Left forelimb (tissue), 1 donor: ENCODE measurements around the gene NEK1.
"Not testable (repeated sequence)": the region's sequence is repeated elsewhere in the genome, so short reads cannot be mapped to it uniquely, and the experiment has no call there.

ENCODE experiments used
- DNase-seq: peaks from one replicate; pipeline ENCODE4 v3.0.0-alpha.2; 2018; ENCODE audit warnings: low spot score

NEK1 gene

DNA sequence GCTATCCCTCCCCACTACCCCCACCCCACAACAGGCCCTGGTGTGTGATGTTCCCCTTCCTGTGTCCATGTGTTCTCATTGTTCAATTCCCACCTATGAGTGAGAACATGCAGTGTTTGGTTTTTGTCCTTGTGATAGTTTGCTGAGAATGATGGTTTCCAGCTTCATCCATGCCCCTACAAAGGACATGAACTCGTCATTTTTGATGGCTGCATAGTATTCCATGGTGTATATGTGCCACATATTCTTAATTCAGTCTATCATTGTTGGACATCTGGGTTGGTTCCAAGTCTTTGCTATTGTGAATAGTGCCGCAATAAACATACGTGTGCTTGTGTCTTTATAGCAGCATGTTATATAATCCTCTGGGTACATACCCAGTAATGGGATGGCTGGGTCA, 118.1 kb downstream of the NEK1 start:
- not testable (repeated sequence) for DNase-seq

GRCh38 chr4:169493164-169493524, 119.2 kb downstream of the NEK1 start:
- DNase-seq = no peak

DNA sequence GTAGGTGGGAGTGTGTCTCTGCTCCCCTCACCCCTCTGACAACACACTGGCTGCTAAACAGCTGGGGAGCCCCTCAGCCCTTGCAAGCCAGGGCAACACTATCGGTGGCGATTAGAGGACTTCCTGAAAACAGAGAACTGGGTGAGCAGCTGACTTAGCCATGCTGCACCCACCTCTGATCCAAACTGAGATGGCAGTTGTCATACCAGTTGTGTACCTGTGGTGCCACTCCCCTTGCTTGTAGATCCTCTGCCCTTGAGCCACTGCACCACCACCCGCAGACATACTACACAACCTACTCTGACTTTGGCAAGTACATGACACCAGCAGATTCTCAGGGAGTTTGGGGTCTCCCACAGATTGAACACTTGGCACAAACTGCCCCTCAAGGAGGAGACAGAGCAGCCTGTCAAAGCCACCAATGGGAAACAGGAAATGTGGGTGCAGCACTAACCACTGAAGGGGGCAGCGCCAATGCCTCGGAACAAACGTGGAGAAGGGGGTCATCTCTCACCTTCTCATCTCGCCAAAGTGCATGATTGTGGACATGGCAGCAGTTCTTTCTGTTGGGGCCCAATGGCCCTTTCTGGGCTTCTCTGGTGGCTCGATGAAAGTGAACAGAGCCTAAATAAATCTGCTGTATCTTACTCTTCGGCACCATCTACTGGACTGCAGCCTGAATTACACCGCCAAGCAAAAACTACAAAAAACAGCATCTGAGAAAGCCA, 119.8 kb downstream of the NEK1 start:
- no peak for DNase-seq

DNA sequence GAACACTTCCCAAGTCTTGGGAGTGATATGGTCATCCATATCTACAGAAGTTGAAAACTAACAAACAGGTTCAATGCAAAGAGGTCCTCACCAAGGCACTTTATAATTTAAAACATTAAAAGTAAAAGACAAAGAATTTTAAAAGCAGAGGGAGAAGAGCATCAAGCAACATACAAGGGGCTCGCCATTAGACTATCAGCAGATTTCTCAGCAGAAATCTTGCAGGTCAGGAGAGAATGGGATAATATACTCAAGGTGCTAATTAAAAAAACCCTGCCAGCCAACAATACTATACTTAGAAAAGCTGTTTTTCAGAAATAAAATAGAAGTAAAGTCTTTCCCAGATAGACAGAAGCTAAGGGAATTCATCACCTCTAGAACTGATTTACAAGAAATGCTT, 121.2 kb downstream of the NEK1 start:
- no peak for DNase-seq

- DNase-seq = no peak
These were observed 123.1 kb downstream of the NEK1 start for GRCh38 chr4:169489306-169489705.

DNA sequence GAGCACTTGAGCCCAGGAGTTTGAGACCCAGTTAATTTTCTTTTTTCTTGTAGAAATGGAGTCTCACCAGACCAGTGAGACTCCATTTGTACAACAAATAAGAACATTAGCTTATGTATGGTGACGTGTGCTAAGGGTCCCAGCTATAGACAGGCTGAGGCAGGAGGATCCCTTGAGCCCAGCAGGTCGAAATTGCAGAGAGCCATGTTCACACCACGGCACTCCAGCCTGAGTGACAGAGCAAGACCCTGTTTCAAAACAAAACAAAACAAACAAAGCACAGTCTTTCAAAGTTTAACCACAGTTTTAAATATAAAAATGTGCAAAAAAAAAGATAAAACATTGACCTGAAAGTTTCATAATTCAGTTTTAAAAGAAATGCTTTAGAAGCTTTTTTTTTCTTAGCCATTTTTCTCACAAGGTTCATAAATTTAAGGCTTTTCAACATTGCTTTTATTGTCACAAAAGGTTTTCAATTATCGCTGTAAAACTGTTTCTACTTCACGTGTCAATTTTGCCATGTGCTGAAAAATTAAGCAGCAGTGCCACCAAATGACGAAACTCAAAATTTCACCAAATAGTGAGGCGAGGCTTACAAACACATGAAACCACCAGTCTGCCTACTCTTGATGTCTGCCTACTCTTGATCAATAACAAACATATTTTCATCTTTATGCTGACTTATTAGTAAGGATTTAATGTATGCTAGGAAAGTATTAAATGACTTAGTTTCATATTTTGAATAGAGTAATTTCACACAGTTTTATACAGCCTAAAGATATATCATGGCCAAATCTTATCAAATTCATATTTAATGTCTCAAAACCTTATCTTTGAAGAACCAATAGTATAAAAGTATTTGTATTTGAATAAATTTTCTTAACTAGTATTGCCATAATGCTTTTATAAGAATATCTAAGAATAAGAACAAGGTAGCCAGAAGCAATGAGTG, 126.3 kb downstream of the NEK1 start:
- no peak for DNase-seq

- no peak for DNase-seq
These were observed 127.3 kb downstream of the NEK1 start for GRCh38 chr4:169485086-169485485.

DNA sequence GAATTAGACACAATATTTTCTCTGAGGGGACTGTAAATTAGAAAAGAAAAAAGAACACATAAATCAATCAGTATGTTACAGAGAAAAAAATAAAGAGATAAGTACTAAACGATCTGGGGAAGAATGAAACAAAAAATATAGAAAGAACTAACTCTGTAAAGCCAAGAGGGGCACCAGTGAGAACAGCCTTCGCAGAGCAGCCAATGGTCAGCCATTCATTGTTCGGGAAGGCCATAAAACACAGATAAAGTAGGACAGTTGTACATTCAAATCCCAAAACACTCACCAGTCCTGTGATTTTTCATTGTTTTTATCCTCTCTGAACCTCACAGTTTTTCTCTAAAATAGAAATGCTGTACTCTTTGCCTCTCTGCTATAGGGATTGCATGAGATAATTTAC, 127.9 kb downstream of the NEK1 start:
- DNase-seq = no peak

GRCh38 chr4:169464080-169464479, 148.3 kb downstream of the NEK1 start:
- DNase-seq = no peak

DNA sequence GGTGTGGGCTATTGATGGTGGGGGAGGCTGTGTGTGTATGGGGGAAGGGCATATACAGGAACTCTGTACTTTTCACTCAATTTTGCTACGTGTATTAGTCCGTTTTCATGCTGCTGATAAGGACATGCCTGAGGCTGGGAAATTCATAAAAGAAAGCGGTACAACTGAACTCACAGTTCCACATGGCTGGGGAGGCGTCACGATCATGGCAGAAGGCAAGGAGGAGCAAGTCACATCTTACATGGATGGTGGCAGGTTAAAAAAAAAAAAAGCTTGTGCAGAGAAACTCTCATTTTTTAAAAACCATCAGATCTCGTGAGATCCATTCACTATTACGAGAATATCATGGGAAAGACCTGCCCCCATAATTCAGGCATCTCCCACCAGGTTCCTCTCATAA, 152.3 kb downstream of the NEK1 start:
- DNase-seq = no peak

GRCh38 chr4:169458575-169458974, 153.8 kb downstream of the NEK1 start:
- no peak for DNase-seq

- DNase-seq = not testable (repeated sequence)
These were observed 159.7 kb downstream of the NEK1 start for GRCh38 chr4:169452644-169453043.

DNA sequence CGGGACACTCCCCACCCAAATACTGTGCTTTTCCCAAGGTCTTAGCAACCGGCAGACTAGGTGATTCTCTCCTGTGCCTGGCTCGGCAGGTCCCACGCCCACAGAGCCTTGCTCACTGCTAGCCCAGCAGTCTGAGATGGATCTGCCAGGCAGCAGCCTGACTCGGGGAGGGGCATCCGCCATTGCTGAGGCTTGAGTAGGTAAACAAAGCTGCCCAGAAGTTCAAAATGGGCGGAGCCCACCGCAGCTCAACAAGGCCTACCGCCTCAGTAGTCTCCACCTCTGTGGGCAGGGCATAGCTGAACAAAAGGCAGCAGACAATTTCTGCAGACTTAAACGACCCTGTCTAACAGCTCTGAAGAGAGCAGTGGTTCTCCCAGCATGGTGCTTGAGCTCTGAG, 163.4 kb downstream of the NEK1 start:
- not testable (repeated sequence) for DNase-seq

- no peak for DNase-seq
These were observed 165.6 kb downstream of the NEK1 start for GRCh38 chr4:169446824-169447223.

GRCh38 chr4:169443748-169444147, 168.6 kb downstream of the NEK1 start:
- DNase-seq = no peak

DNA sequence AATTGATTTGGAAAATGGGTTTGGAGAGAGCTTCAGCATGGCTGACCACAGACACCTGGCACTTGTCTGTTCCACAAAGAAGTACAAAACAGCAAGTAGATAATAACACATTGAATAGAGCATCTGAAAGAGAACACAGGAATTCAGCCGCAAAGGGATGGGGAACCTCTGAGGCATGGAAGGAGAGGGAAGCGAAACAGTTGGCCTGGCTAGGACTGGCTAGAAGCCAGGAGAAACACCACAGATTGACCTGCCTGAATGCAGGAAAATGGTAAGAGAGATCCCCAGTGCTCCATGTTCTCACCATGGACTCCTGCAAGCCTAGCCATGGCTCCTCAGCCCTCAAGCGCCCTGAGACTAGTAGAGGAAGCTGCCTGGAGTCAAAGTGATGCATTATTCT, 171.9 kb downstream of the NEK1 start:
- no peak for DNase-seq

DNA sequence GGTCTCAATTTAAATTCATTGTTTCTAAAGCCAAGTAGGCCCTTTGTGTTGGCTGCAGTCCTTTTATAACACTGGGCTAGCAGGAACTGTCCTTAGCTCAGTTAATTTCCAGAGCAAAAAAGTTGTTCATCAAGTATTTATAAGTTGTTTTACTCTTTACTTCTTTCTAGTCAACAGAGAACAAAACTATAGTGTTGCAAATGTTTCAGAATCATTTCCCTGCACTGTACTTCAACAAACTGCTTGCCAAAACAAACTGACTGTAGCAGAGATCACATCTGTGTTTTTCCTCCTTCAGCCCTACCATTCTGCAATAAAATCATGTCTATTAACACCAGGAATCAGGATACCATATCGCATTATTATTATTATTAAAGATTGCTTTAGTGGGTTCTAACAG, 173.1 kb downstream of the NEK1 start:
- DNase-seq = no peak

DNA sequence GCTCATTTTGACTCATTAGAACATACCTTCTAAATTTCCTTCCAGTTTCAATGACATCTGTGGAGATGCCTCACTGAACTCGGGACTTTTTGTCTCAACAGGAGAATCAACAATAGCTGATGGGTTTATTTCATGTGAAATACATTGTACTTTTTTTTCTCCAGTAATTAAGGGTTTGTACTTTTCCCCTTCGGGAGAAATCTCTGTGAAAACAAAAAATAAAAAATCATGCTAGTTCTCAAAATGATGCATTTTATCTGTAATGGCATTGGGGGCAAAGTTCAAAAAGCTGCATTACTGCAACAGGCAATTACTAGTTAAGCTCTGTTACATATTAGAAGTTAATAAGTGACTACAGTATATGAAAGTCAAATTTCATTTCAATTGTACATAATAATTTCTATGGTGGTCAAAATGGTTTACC, 174.3 kb downstream of the NEK1 start:
- DNase-seq = no peak

GRCh38 chr4:169437299-169438047, 174.9 kb downstream of the NEK1 start:
- DNase-seq = no peak

- no peak for DNase-seq
These were observed 175.6 kb downstream of the NEK1 start for GRCh38 chr4:169436734-169437133.

- no peak for DNase-seq
These were observed 184.0 kb downstream of the NEK1 start for GRCh38 chr4:169428376-169428775.

GRCh38 chr4:169427727-169428126, 184.7 kb downstream of the NEK1 start:
- not testable (repeated sequence) for DNase-seq

GRCh38 chr4:169420291-169420690, 192.1 kb downstream of the NEK1 start:
- DNase-seq = no peak
